ENCODE data around the gene MRPS2.

The MRPS2 gene

GRCh38 chr9:135488013-135488330 is 12.5 kb upstream of the MRPS2 start:
- no peak for TF ChIP-seq EZH2 (IDR thresholded peaks at IDR 0.05; ENCODE audit: borderline replicate concordance, low read length)
- TF ChIP-seq, protein P1, sequence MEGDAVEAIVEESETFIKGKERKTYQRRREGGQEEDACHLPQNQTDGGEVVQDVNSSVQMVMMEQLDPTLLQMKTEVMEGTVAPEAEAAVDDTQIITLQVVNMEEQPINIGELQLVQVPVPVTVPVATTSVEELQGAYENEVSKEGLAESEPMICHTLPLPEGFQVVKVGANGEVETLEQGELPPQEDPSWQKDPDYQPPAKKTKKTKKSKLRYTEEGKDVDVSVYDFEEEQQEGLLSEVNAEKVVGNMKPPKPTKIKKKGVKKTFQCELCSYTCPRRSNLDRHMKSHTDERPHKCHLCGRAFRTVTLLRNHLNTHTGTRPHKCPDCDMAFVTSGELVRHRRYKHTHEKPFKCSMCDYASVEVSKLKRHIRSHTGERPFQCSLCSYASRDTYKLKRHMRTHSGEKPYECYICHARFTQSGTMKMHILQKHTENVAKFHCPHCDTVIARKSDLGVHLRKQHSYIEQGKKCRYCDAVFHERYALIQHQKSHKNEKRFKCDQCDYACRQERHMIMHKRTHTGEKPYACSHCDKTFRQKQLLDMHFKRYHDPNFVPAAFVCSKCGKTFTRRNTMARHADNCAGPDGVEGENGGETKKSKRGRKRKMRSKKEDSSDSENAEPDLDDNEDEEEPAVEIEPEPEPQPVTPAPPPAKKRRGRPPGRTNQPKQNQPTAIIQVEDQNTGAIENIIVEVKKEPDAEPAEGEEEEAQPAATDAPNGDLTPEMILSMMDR (IDR thresholded peaks at IDR 0.05; ENCODE audit: low read length), result no peak
- H3K9me2 ChIP-seq (ENCODE audit: low read depth, low read length), result no peaks in the 10 kb centered on the region
- no peaks in the 10 kb centered on the region for H3F3A ChIP-seq (ENCODE audit: insufficient read depth, low read length)
- no peaks in the 10 kb centered on the region for H3K79me2 ChIP-seq (ENCODE audit: insufficient read depth, low read length)
- H3K27ac ChIP-seq (ENCODE audit: low read depth, low read length, poor library complexity, severe bottlenecking), result no peak overlapping the region
- no peaks in the 10 kb centered on the region for H3K9me3 ChIP-seq (ENCODE audit: low read length)
- no peak overlapping the region for H3K4me3 ChIP-seq (ENCODE audit: low read depth, low read length, poor library complexity, severe bottlenecking)
- H3K9ac ChIP-seq (ENCODE audit: low read length), result no peak overlapping the region
- no peaks in the 10 kb centered on the region for H3K27me3 ChIP-seq (ENCODE audit: insufficient read depth, low read length)
- no peaks in the 10 kb centered on the region for H4K20me1 ChIP-seq (ENCODE audit: insufficient read depth, low read length)
- no peak overlapping the region for H2AFZ ChIP-seq (ENCODE audit: low read length)
- no peak overlapping the region for H3K4me2 ChIP-seq (ENCODE audit: low read length)
- H3K36me3 ChIP-seq (ENCODE audit: insufficient read depth, low read length), result no peaks in the 10 kb centered on the region
- H3K4me1 ChIP-seq (ENCODE audit: insufficient read depth, low read length, severe bottlenecking), result no peaks in the 10 kb centered on the region

DNA sequence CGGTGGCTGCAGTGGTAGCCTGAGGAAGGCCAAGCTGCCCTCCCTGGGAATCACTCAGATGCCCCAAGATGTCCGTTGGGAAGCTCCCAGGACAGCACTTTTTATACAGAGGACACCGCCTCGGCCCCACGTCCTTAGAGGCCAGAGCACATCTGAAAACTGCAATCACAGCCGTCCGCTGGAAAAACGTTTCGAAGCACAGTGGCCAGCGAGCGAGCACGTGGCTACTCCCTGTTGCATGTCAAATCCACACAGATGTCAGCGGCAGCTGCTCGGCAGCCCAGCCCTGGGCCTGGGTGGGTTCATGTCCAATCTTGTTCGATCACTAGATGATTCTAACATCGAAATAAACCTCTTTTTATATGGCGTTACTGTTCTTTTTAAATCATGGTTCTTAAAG is 12.0 kb upstream of the MRPS2 start:
- Histone ChIP-seq H3K9ac (ENCODE audit: low read length) (no peak overlapping the region), H3K9me2 (ENCODE audit: low read depth, low read length) (no peaks in the 10 kb centered on the region), H3K27me3 (ENCODE audit: insufficient read depth, low read length) (no peaks in the 10 kb centered on the region)

GRCh38 chr9:135489188-135489906 is 11.1 kb upstream of the MRPS2 start:
- no peaks in the 10 kb centered on the region for H3K4me1 ChIP-seq (ENCODE audit: insufficient read depth, low read length, severe bottlenecking)
- TF ChIP-seq, protein P1 (IDR thresholded peaks at IDR 0.05; ENCODE audit: low read length), result no peak
- TF ChIP-seq EZH2 (IDR thresholded peaks at IDR 0.05; ENCODE audit: borderline replicate concordance, low read length), result no peak
- no peaks in the 10 kb centered on the region for H3K36me3 ChIP-seq (ENCODE audit: insufficient read depth, low read length)
- no peak overlapping the region for H2AFZ ChIP-seq (ENCODE audit: low read length)
- no peak overlapping the region for H3K27ac ChIP-seq (ENCODE audit: low read depth, low read length, poor library complexity, severe bottlenecking)
- H3K27me3 ChIP-seq (ENCODE audit: insufficient read depth, low read length), result no peaks in the 10 kb centered on the region
- no peaks in the 10 kb centered on the region for H3K79me2 ChIP-seq (ENCODE audit: insufficient read depth, low read length)
- H3K9me3 ChIP-seq (ENCODE audit: low read length), result no peaks in the 10 kb centered on the region
- no peak overlapping the region for H3K9ac ChIP-seq (ENCODE audit: low read length)
- no peaks in the 10 kb centered on the region for H3K9me2 ChIP-seq (ENCODE audit: low read depth, low read length)
- H4K20me1 ChIP-seq (ENCODE audit: insufficient read depth, low read length), result no peaks in the 10 kb centered on the region
- no peak overlapping the region for H3K4me2 ChIP-seq (ENCODE audit: low read length)
- no peak overlapping the region for H3K4me3 ChIP-seq (ENCODE audit: low read depth, low read length, poor library complexity, severe bottlenecking)
- H3F3A ChIP-seq (ENCODE audit: insufficient read depth, low read length), result no peaks in the 10 kb centered on the region

More for the DNA sequence above, 12.0 kb upstream of the MRPS2 start:
- no peak for TF ChIP-seq EZH2 (IDR thresholded peaks at IDR 0.05; ENCODE audit: borderline replicate concordance, low read length)
- TF ChIP-seq, protein P1 (IDR thresholded peaks at IDR 0.05; ENCODE audit: low read length), result no peak
- Histone ChIP-seq H3K4me3 (ENCODE audit: low read depth, low read length, poor library complexity, severe bottlenecking) (no peak overlapping the region), H3K4me2 (ENCODE audit: low read length) (no peak overlapping the region), H3F3A (ENCODE audit: insufficient read depth, low read length) (no peaks in the 10 kb centered on the region), H2AFZ (ENCODE audit: low read length) (no peak overlapping the region), H4K20me1 (ENCODE audit: insufficient read depth, low read length) (no peaks in the 10 kb centered on the region), H3K36me3 (ENCODE audit: insufficient read depth, low read length) (no peaks in the 10 kb centered on the region), H3K79me2 (ENCODE audit: insufficient read depth, low read length) (no peaks in the 10 kb centered on the region), H3K9me3 (ENCODE audit: low read length) (no peaks in the 10 kb centered on the region), H3K4me1 (ENCODE audit: insufficient read depth, low read length, severe bottlenecking) (no peaks in the 10 kb centered on the region), H3K27ac (ENCODE audit: low read depth, low read length, poor library complexity, severe bottlenecking) (no peak overlapping the region)
